WTC11 (cell line): Measurements from ENCODE around the gene RFX3. TPM values are rescaled to one million over a fixed set of nuclear protein-coding genes. Genes with fewer than 3 reads are reported as not detected.

Source experiments
- ATAC-seq: fragments of 200-7000 bp; cut with Tn5 transposase; 2 replicates; pipeline ENCODE4 v1.10.0; 2021; ENCODE audit warnings: mild to moderate bottlenecking, moderate library complexity
- CTCF ChIA-PET: fragments of 300-600 bp; sonication (Branson Sonifier 250); formaldehyde crosslinking; loops from one replicate; lab custom pipeline; 2021; ENCODE audit warnings: antibody characterized with exemption; lab: Charles Lee
- POLR2A ChIA-PET: fragments of 350-600 bp; sonication (Branson Sonifier 250); formaldehyde crosslinking; loops from one replicate; lab custom pipeline; 2021; ENCODE audit warnings: antibody characterized with exemption; lab: Charles Lee
- DNase-seq: peaks from one replicate; pipeline ENCODE4 v3.0.0; 2021; ENCODE audit warnings: low spot score
- H3K27ac Mint-ChIP-seq: 2 replicates; pipeline ENCODE4 v1.8.0; 2021; ENCODE audit warnings: mixed read lengths
- H3K27me3 Mint-ChIP-seq: 2 replicates; pipeline ENCODE4 v1.8.0; 2021; ENCODE audit warnings: low read depth, mild to moderate bottlenecking, moderate library complexity, mixed read lengths
- H3K36me3 Mint-ChIP-seq: 2 replicates; pipeline ENCODE4 v1.8.0; 2021; ENCODE audit warnings: mixed read lengths
- H3K4me1 Mint-ChIP-seq: 2 replicates; pipeline ENCODE4 v1.8.0; 2022; ENCODE audit warnings: mixed read lengths
- H3K4me3 Mint-ChIP-seq: 2 replicates; pipeline ENCODE4 v1.8.0; 2021; ENCODE audit warnings: mild to moderate bottlenecking, moderate library complexity, mixed read lengths
- H3K9me3 Mint-ChIP-seq: 2 replicates; pipeline ENCODE4 v1.8.0; 2021; ENCODE audit warnings: mixed read lengths
- ATF6 ChIP-seq: sonication (generic); formaldehyde crosslinking; IDR thresholded peaks from 2 replicates; pipeline ENCODE4 v1.8.1; 2023; ENCODE audit warnings: mild to moderate bottlenecking, missing genetic modification reagents
- CREB1 ChIP-seq: sonication (generic); formaldehyde crosslinking; IDR thresholded peaks from 2 replicates; pipeline ENCODE4 v1.8.0; 2023; ENCODE audit warnings: mild to moderate bottlenecking, missing genetic modification reagents
- CREM ChIP-seq: sonication (generic); formaldehyde crosslinking; IDR thresholded peaks from 2 replicates; pipeline ENCODE4 v1.8.1; 2022; ENCODE audit warnings: mild to moderate bottlenecking, missing genetic modification reagents, moderate library complexity
- E2F5 ChIP-seq: sonication (generic); formaldehyde crosslinking; IDR thresholded peaks from 2 replicates; pipeline ENCODE4 v1.8.1; 2022; ENCODE audit warnings: mild to moderate bottlenecking, moderate library complexity, missing genetic modification reagents
- EMX1 ChIP-seq: fragments of 250-450 bp; sonication (Bioruptor Pico); IDR thresholded peaks from 2 replicates; pipeline ENCODE4 v1.8.0; 2021; ENCODE audit warnings: mild to moderate bottlenecking
- ERG ChIP-seq: fragments of 250-450 bp; sonication (Bioruptor Pico); IDR thresholded peaks from 2 replicates; pipeline ENCODE4 v1.8.0; 2021; ENCODE audit warnings: mild to moderate bottlenecking
- FOXK1 ChIP-seq: sonication (generic); formaldehyde crosslinking; IDR thresholded peaks from 2 replicates; pipeline ENCODE4 v1.8.0; 2022; ENCODE audit warnings: mild to moderate bottlenecking, moderate library complexity, missing genetic modification reagents
- GABPB1 ChIP-seq: sonication (generic); formaldehyde crosslinking; IDR thresholded peaks from 2 replicates; pipeline ENCODE4 v1.8.1; 2023; ENCODE audit warnings: mild to moderate bottlenecking, missing genetic modification reagents
- HMGA2 ChIP-seq: fragments of 250-450 bp; sonication (Bioruptor Pico); IDR thresholded peaks from 2 replicates; pipeline ENCODE4 v1.4.0; 2021; ENCODE audit warnings: mild to moderate bottlenecking, moderate library complexity
- IRF1 ChIP-seq: sonication (generic); formaldehyde crosslinking; IDR thresholded peaks from 2 replicates; pipeline ENCODE4 v1.8.0; 2023; ENCODE audit warnings: missing genetic modification reagents
- JAZF1 ChIP-seq: fragments of 250-450 bp; sonication (Bioruptor Pico); IDR thresholded peaks from 2 replicates; pipeline ENCODE4 v1.9.0; 2021; ENCODE audit warnings: moderate library complexity, mild to moderate bottlenecking, inconsistent platforms
- MAX ChIP-seq: sonication (generic); formaldehyde crosslinking; IDR thresholded peaks from 2 replicates; pipeline ENCODE4 v1.8.0; 2022; ENCODE audit warnings: mild to moderate bottlenecking, missing genetic modification reagents
- MXD4 ChIP-seq: fragments of 250-450 bp; sonication (Bioruptor Pico); IDR thresholded peaks from 2 replicates; pipeline ENCODE4 v1.8.0; 2021; ENCODE audit warnings: mild to moderate bottlenecking, moderate library complexity, borderline replicate concordance
- NFE2L1 ChIP-seq: sonication (generic); formaldehyde crosslinking; IDR thresholded peaks from 2 replicates; pipeline ENCODE4 v1.8.1; 2023; ENCODE audit warnings: missing genetic modification reagents
- NFYB ChIP-seq: sonication (generic); formaldehyde crosslinking; conservative IDR thresholded peaks from 2 replicates; pipeline ENCODE4 v1.8.0; 2022; ENCODE audit warnings: low read depth, missing genetic modification reagents
- NR2C2 ChIP-seq: sonication (generic); formaldehyde crosslinking; IDR thresholded peaks from 2 replicates; pipeline ENCODE4 v1.8.0; 2022; ENCODE audit warnings: mild to moderate bottlenecking, missing genetic modification reagents
- SMAD3 ChIP-seq: sonication (generic); formaldehyde crosslinking; IDR thresholded peaks from 2 replicates; pipeline ENCODE4 v1.8.0; 2022; ENCODE audit warnings: missing genetic modification reagents, mild to moderate bottlenecking, borderline replicate concordance
- ZNF138 ChIP-seq: sonication (generic); formaldehyde crosslinking; conservative IDR thresholded peaks from 2 replicates; pipeline ENCODE4 v1.8.1; 2022; ENCODE audit warnings: mild to moderate bottlenecking, moderate library complexity, missing genetic modification reagents
- ZNF317 ChIP-seq: sonication (generic); formaldehyde crosslinking; IDR thresholded peaks from 2 replicates; pipeline ENCODE4 v1.8.1; 2023; ENCODE audit warnings: low read depth, mild to moderate bottlenecking, moderate library complexity, missing genetic modification reagents, borderline replicate concordance
- ZNF396 ChIP-seq: fragments of 250-450 bp; sonication (Bioruptor Pico); IDR thresholded peaks from 2 replicates; pipeline ENCODE4 v1.8.0; 2021; ENCODE audit warnings: mild to moderate bottlenecking, moderate library complexity, borderline replicate concordance
- total RNA-seq: library from RNA; stranded (reverse); gene quantifications from 3 replicates; pipeline ENCODE4 v1.2.3, GENCODE V29; 2021

The RFX3 gene
- total RNA-seq, 1 experiment from 2014 or later = 13.7 TPM

GRCh38 chr9:3553076-3553765, 27.4 kb upstream of the RFX3 start (continued):
- TF ChIP-seq ATF6 (CRISPR knock-in tag) (no peak), JAZF1 (CRISPR knock-in tag) (no peak), HMGA2 (CRISPR knock-in tag) (no peak), ZNF396 (CRISPR knock-in tag) (no peak), SMAD3 (no peak), E2F5 (CRISPR knock-in tag) (no peak), IRF1 (CRISPR knock-in tag) (no peak), NFYB (CRISPR knock-in tag) (no peak), ERG (no peak), MAX (CRISPR knock-in tag) (no peak), FOXK1 (CRISPR knock-in tag) (no peak)

GRCh38 chr9:3549225-3549624, 23.4 kb upstream of the RFX3 start:
- ATAC-seq (no peak), DNase-seq (no peak)
- no peaks in the 10 kb centered on the region for H3K9me3 Mint-ChIP-seq
- H3K4me1 Mint-ChIP-seq = no peaks in the 10 kb centered on the region
- no peak overlapping the region for H3K27ac Mint-ChIP-seq
- ChIA-PET CTCF (no interaction called here), POLR2A (interaction anchor here (1.4 kb wide), 1 partner anchor 22 kb away, joined by 4 read pairs; no protein-coding TSS in a partner anchor)
- no peaks in the 10 kb centered on the region for H3K36me3 Mint-ChIP-seq
- H3K27me3 Mint-ChIP-seq = no peaks in the 10 kb centered on the region
- no peak overlapping the region for H3K4me3 Mint-ChIP-seq
- TF ChIP-seq NFYB (CRISPR knock-in tag) (no peak), IRF1 (CRISPR knock-in tag) (no peak), FOXK1 (CRISPR knock-in tag) (no peak), NR2C2 (CRISPR knock-in tag) (no peak), GABPB1 (no peak), ZNF138 (CRISPR knock-in tag) (no peak), ZNF317 (CRISPR knock-in tag) (no peak), CREM (CRISPR knock-in tag) (no peak), EMX1 (no peak), NFE2L1 (CRISPR knock-in tag) (no peak), MXD4 (CRISPR knock-in tag) (no peak), CREB1 (CRISPR knock-in tag) (no peak)
